Peyer's patch (tissue), 4 donors: ENCODE results near the gene DYNLT2B.

Source experiments
- CTCF ChIP-seq, 6 experiments: fragments of 450-650 bp in 4 of 6; fragments of 200-600 bp in 2 of 6; sonication (generic) in 1 of 6; IDR thresholded peaks; one replicate each; pipeline ENCODE4 v1.5.1; 2017 to 2019; ENCODE audit warnings: antibody characterized with exemption in 6 of 6, mild to moderate bottlenecking in 3 of 6, moderate library complexity in 1 of 6
- POLR2A ChIP-seq, 2 donors: fragments of 450-650 bp; IDR thresholded peaks; one replicate each; pipeline ENCODE4 v1.5.1; 2017; ENCODE audit warnings: antibody characterized with exemption in 2 of 2, mild to moderate bottlenecking in 2 of 2, moderate library complexity in 2 of 2

GRCh38 chr3:196260784-196261183 lies 57.3 kb downstream of the DYNLT2B start:
- TF ChIP-seq CTCF (IDR thresholded peaks at IDR 0.05) (no peak), POLR2A (IDR thresholded peaks at IDR 0.05) (no peak)
